ENCODE measurements around the gene OR2L13. TPM values are rescaled to one million over a fixed set of nuclear protein-coding genes. Genes with fewer than 3 reads are reported as not detected.

The OR2L13 gene
- total RNA-seq, result not detected in 2 replicates

GRCh38 chr1:248094884-248095283 lies at the start of gene OR2L13:
TSS of gene OR2L13 (plus strand) at chr1:248095184. CDS start at chr1:248099376, 4,192 bp downstream.

GRCh38 chr1:248046536-248046935 lies 48.4 kb upstream of the OR2L13 start, which contains the start of gene OR2L3:
TSS of gene OR2L3 (plus strand) at chr1:248046836. CDS start at chr1:248060682, 13,846 bp downstream.

GRCh38 chr1:248144513-248145198 lies 49.7 kb downstream of the OR2L13 start, which contains the start of gene OR2M5:
TSS of gene OR2M5 (plus strand) at chr1:248145148. CDS start at chr1:248145148, 0 bp downstream.

Other genes with a start within 250 kb of the OR2L13 start
- 4.1 and 4.4 TPM in 2 replicates for gene TRIM58, start 238.0 kb upstream of the OR2L13 start, total RNA-seq
- 1.1 and 4.2 TPM in 2 replicates for gene OR2W3, start 199.6 kb upstream of the OR2L13 start, total RNA-seq
- gene OR2T8, start 174.9 kb upstream of the OR2L13 start, total RNA-seq, result not detected in 2 replicates
- 0.13 TPM in 1 of 2 replicates, not detected in the other for gene OR2AJ1, start 170.3 kb upstream of the OR2L13 start, total RNA-seq
- gene OR2L8, start 146.3 kb upstream of the OR2L13 start, total RNA-seq, result not detected in 2 replicates
- gene OR2AK2, start 130.0 kb upstream of the OR2L13 start, total RNA-seq, result not detected in 2 replicates
- gene OR2L5, start 81.5 kb upstream of the OR2L13 start, total RNA-seq, result not detected in 2 replicates
- gene OR2L2, start 65.1 kb upstream of the OR2L13 start, total RNA-seq, result not detected in 2 replicates
- gene OR2L3, start 48.3 kb upstream of the OR2L13 start, total RNA-seq, result not detected in 2 replicates
- not detected in 2 replicates for gene OR2M5, start 50.0 kb downstream of the OR2L13 start, total RNA-seq
- gene OR2M2, start 79.6 kb downstream of the OR2L13 start, total RNA-seq, result not detected in 2 replicates
- gene OR2M3, start 102.1 kb downstream of the OR2L13 start, total RNA-seq, result not detected in 2 replicates
- gene OR2M4, start 136.2 kb downstream of the OR2L13 start, total RNA-seq, result not detected in 2 replicates
- 0.13 and 0.33 TPM in 2 replicates for gene OR2T33, start 182.8 kb downstream of the OR2L13 start, total RNA-seq
- not detected in 2 replicates for gene OR2T12, start 208.2 kb downstream of the OR2L13 start, total RNA-seq
- not detected in 2 replicates for gene OR2M7, start 229.4 kb downstream of the OR2L13 start, total RNA-seq

Data from mesangial cell (primary cell).